GM18909 (cell line): Measurements from ENCODE around the gene ZFX.

Experiments
- ATAC-seq: cut with Tn5 transposase; IDR thresholded peaks from one replicate; pipeline ENCODE4 v1.9.1; 2021; ENCODE audit warnings: mild to moderate bottlenecking; ENCODE audit not compliant: unreplicated experiment, poor library complexity

The ZFX gene

DNA sequence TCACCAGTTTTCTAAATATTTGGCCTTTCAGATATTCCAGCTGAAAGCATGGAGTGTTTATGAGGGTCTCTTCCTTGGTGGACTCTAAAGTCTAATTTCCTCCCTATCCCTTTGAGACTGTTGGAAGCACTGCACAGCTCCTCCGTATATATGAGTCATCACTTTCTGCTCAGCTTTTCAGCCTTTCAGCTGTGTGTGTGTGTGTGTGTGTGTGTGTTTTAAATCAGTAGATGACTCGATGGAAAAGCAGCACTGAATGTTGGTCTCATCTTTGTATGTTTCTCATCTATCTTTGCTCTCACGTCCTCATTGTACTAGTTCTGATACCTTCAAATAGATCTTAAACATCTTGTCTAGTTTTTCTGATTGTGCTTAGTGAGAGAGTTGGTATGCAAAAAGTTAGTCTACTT lies 81.6 kb downstream of the ZFX start:
- peak; percentile 48 for ATAC-seq

DNA sequence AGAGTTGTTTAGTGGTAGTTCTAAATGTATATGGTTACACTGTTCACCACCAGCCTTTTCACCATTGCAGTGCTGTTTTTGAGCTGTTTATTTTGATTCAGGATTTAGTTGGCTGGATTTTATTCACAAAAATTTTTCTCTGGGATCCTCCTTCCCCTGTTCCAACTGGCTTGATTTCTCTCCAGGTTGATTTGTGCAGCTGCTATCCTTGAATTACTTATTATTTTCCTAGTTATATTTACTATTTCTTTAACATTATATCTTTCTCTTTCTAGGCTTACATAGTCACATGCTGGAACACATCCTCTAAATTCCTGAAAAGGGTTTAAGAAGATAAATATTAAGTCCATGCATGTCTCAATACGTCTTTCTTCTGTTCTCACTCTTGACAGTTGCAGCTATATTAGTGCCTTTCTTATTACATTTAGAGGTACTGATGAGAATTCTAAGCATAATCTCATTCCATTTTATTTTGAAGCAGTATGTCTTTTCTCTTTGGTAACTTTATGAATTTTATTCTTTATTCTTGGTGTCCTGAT lies 82.2 kb downstream of the ZFX start:
- no peak for ATAC-seq

DNA sequence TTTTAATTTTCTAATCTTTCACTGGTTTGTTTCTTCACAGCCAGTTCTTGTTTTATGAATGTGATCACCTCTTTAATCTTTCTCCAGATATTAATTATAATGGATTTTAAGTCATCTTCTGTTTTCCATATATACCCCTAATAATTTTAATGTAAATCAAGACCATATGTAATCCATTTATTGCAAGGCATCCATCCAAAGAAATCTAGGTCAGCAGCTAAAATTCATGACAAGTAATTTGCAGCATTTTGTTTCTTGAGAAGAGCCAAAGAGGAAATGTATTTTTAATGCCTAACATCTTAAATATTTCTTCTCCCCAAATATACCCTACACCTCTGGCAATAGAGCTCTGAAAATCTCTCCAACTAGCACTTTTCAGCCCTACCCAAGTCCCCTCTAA lies 83.3 kb downstream of the ZFX start:
- ATAC-seq, result no peak

DNA sequence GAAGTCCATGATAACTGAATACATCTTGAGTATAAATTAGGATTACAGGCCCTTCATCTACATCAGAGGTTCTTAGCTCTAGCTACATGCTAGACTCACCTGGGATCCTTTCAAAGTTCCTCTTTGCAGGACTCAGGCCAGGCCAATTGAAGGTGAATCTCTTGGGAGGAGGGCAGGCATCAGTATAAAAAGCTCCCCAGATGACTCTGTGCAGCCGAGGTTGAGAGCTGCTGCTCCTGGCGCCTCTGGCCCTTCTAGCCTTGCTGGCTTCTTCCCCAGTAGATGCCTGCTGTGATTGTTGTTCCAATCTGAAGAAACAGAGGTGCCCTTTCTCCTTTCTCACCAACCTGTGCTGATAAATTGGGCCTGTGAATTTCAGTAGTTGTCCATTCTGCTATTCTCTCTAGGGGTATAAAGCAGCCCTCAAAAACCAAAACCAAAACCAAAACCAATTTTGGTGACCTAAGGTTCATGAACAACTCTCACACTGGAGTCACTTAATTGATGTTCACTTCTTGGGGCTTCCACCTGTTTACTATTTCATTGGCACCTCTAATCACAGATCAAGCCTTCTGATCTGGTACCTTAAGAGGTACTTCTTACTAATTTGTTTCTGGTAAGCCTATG lies 85.7 kb downstream of the ZFX start:
- ATAC-seq, result peak; percentile 74

DNA sequence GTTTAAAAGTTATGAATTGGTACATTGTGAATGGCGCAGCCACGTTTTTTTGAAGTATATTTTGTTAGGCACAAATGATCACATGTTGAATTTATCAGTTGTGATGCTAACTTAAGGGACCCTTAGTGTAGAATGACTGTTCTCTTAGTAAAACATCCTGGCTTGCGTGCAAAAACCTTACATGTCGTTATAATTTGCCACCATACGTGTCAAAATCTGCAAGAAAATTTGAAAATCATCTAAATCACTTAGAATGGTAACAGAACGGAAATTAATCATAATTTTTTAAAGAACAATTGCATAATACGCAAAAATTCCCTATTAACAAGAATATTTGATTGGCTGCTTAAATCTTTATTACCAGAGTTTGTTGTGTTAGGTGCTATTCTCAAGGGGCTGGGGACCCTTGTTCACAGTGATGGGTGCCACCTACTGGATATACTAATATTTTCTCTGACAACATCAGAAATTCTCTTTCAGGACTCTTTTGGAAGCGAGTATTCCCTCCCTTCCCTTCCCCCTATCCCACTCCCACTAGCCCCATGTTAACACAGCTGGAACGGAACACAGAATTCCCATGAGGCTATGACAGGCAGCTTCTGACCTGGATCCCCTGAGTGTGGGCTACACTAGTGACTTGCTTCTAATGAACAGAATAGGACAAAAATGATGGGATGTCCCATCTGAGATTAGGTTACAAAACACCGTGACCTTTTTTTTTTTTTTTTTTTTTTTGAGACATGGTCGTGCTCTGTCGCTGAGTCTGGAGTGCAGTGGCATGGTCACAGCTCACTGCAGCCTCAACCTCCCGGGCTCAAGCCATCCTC lies 92.5 kb downstream of the ZFX start:
- peak; percentile 23 for ATAC-seq

DNA sequence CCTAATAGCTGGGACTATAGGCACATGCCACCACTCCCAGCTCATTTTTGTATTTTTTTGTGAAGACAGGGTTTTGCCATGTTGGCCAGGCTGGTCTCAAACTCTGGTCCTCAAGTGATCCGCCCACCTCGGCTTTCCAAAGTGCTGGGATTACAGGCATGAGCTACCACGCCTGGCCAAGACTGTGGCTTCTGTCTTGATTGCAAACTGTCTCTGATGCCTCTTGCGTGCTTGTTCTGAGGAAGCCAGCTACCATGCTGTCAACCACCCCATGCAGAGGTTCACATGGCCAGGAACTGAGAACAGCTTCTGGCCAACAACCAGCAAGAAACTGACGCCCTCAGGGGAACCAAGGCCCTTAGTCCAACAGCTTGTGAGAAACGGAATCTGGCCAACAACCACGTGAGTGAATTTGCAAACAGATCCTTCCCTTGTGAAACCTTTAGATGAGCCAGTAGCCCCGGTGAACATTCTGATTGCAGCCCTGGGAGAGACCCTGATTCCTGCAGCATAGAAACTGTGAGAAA lies 93.2 kb downstream of the ZFX start:
- peak; percentile 92 for ATAC-seq

DNA sequence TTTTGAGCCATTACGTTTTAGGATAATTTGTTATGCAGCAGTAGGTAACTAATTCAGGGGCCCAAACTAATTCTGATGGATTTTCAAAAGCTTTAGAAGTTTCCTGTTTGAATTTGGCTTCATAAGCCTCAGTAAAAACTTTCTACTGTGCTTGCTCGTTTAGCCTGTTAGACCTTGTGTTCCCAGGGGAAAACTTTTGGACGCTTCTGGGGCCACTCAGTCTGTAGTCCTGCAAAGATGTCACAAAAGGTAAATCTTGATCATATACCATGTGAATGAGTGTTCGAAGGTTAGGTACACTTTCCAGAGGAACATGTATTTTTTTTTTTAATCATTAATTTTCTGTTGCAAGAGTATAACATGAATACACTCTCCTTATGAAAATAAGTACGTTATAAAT lies 93.7 kb downstream of the ZFX start:
- ATAC-seq, result peak; percentile 35

DNA sequence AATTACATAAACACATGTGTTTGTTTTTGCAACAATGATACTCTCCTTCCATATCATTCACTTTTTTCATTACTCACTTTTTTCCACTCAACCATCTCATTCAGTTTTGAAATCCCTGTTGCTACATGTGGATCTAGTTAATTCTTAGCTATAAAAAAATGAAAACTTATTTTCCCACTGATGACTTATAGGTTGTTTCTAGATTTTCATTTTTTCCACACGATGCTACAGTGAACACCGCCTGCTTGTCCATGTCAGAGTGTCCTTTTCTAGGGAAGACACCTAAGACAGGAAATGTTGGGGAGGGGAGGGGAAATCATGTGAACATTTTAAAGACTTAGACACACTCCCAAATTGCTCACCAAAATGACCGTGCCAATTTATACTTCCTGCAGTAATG lies 94.2 kb downstream of the ZFX start:
- ATAC-seq, result no peak

DNA sequence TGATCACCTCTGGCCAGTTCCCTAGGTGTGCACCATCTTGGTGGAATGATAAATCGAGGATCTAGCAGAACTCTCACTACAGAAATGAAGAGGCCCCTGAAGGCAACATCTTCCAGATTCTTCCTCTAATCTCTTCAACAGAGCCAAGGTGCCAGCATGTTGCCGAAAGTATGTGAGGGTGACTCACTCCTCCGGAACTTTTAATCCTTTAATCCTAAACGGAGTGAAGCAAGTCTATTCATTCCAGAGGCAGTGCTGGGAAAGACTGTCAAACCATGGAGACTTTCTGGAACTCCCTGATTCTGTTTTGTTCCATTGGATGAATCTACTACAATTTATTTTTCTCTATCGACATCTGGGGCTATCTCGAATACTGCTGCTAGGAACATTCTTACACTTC lies 95.7 kb downstream of the ZFX start:
- ATAC-seq, result no peak

DNA sequence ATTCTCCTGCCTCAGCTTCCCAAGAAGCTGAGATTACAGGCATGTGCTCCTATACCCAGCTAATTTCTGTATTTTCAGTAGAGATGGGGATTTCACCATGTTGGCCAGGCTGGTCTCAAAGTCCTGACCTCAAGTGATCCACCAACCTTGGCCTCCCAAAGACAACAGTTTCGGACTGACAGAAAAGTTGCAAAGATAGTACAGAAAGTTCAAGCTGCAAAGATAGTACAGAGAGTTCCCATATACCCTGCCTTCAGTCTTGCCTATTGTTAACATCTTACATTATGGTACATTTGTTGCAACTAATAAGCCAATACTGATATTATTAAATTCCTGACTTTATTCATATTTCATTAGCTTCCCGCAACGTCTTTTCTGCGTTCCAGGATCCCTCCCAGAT lies 98.5 kb downstream of the ZFX start:
- ATAC-seq, result no peak

DNA sequence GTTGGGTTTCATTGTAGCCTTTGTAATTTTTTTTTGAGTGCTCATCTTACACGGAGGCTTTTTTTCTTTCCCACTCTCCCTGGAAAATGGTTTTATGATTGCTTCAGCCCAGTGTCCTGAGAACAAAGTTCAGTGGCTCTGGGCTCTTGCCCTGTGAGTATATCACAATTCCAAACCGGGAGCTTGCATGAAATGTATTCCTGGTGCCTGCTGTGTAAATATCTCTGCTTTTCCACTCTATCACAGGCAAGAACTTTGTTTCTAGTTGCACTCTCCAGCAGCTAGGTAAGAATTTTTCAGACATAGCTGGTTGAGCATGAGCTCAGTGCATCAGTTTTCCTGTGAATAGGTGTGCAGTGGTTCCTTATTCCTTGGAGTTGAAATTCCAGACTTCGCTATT lies 103.5 kb downstream of the ZFX start:
- no peak for ATAC-seq

DNA sequence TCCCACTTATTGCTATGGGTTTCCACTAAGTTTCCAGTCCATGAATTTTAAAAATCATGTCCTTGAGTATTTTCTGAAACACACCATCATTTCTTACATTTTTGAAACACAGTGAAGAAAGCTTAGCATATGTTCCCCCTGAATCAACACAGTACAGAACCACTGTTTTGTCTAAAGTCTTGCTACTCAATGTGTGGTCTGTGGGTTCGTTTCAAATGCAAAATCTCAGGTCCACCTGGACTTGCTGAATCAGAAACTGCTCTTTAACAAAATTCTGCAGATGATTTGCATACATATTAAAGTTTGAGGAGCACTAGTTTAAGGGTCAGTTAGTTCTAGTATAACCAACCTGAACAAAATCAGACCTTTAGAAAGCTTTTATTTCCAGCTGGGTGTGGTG lies 103.9 kb downstream of the ZFX start:
- peak; percentile 61 for ATAC-seq

DNA sequence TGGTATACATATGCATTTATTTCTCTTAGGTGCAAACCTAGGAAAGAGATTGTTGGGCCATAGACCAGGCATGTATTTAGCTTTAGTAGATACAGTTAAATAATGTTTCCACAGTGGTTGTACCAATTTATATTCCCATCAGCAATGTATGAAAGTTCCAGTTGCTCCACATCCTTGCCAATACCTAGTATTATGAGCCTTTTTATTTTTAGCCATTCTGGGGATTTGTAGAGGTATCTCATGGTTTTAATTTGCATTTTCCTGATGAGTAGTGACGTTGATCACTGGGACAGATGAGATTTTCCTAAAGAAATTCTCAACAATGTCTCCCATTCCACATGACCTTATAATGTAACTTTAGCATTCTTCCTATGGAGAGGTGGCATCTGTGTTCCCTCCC lies 107.5 kb downstream of the ZFX start:
- no peak for ATAC-seq

DNA sequence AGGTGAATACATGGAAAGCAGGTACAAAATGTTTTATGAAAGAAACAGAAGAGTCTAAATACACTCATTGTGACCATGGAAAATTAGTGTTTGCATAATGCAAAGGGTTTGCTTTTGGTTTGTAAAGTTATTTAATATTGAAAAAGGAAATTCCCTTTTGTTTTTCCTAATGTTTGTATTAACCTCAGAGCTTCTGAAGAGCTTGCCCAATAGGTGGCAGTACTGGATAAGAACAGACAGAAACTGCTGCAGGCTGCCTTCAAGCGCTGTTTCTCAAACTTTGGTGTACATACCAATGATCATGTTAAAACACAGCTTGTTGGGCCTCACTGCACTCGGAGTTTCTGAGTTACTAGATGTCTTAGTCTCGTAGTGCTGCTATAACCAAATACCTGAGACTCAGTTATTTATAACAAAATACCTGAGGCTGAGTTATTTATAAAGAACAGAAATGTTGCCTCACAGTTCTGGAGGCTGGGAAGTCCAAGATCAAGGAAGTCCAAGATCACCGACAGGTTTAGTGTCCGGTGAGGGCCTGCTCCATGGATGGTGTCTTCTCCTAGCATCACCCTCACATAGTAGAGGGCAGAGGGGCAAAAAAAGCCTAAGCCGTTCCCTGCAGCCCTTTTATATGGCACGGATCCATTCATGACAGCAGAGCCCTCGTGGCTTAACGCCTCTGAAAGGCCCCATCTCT lies 110.2 kb downstream of the ZFX start:
- no peak for ATAC-seq

DNA sequence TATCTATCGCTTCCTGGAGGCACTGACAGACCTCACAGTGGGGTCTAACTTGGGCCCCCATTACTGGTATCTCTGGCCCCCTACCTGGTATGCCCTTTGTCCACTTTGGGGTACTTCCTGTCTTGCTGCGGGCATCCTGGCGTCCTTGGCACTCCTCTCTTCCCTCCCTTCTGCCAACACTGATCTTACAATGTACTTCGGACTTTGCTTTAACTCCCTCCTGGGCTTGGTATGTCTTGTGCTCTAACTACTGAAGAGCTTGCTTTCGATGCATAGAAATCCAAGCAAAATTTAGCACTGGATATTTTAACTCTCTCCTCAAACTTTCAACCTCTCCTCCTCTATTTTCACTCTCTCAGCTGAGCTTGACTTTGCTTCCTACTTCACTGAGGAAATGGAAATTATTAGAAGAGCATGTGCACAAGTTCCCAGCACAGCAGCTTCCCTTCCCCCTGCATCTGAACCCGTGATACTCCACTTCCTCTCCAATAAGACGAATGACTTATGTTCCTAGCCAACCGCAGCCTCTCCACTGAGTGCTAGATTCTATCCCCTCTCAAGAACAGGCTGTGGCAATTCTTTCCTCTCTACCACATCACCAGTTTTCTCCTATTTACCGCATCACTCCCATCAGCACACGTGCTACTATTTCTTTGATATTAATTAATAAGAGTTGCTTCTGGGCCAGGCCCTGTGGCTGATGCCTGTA lies 111.5 kb downstream of the ZFX start:
- ATAC-seq, result no peak

DNA sequence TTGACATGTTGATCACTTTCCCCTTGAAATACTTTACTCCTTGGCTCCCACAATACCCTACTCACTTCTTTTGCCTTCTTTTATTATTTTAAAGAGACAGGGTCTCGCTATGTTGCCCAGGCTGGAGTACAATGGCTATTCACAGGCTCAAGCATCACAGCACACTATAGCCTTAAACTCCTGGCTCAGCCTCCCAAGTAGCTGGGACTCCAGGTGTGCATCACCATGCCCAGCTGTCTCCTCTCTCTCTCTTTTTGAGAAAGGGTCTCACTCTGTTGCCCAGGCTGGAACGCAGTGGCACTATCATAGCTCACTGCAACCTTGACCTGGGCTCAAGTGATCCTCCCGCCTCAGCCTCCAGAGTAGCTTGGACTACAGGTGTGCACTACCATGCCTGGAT lies 112.8 kb downstream of the ZFX start:
- ATAC-seq, result no peak

DNA sequence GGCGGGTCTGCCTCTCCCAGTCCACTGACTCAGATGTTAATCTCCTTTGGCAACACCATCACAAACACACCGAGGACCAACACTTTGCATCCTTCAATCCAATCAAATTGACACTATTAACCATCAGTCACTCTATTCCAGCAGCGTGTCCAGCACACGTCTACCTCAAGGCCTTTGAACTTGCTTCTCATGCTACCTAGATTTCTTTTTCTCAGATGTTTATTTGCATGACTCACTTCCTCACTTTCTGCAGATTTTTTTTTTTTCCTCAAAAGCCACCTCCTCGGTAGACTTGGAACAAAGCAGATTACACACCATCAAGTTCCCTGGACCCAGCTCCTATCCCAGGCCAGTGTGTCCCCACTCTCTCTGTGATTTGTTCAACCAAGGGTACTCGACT lies 114.9 kb downstream of the ZFX start:
- ATAC-seq, result no peak
